ENCODE measurements around the gene GRK5.
"Not testable (repeated sequence)": the region's sequence is repeated elsewhere in the genome, so short reads cannot be mapped to it uniquely, and the experiment has no call there.

GRK5 gene

GRCh38 chr10:119238577-119238976 lies 31.2 kb downstream of the GRK5 start:
- Histone ChIP-seq H2AFZ (no peak overlapping the region), H3K4me2 (ENCODE audit: low read length) (no peak overlapping the region), H3K36me3 (ENCODE audit: control insufficient read depth, insufficient read depth, low read length) (no peaks in the 10 kb centered on the region), H3K4me1 (peaks cover 63% of the 10 kb centered on the region), H3K4me3 (ENCODE audit: low read depth, low read length) (no peak overlapping the region), H3K9me3 (ENCODE audit: control insufficient read depth, low read length) (no peaks in the 10 kb centered on the region), H3K27me3 (ENCODE audit: control insufficient read depth, insufficient read depth, low read length) (no peaks in the 10 kb centered on the region), H3K27ac (peak overlapping the region; percentile 66), H3K79me2 (peaks cover 74% of the 10 kb centered on the region), H3K9ac (no peak overlapping the region)
- TF ChIP-seq CTCF (IDR thresholded peaks at IDR 0.05) = no peak

GRCh38 chr10:119239015-119239414 lies 31.6 kb downstream of the GRK5 start:
- H3K4me1 ChIP-seq = peaks cover 58% of the 10 kb centered on the region

GRCh38 chr10:119239630-119240029 lies 32.3 kb downstream of the GRK5 start:
- H3K27me3 ChIP-seq (ENCODE audit: control insufficient read depth, insufficient read depth, low read length); H3K4me2 ChIP-seq (ENCODE audit: low read length); H3K4me3 ChIP-seq (ENCODE audit: low read depth, low read length); H3K9ac ChIP-seq; H3K27ac ChIP-seq; H2AFZ ChIP-seq; H3K36me3 ChIP-seq (ENCODE audit: control insufficient read depth, insufficient read depth, low read length); H3K9me3 ChIP-seq (ENCODE audit: control insufficient read depth, low read length): not testable (repeated sequence)
- Histone ChIP-seq H3K79me2 (peaks cover 77% of the 10 kb centered on the region), H3K4me1 (peaks cover 55% of the 10 kb centered on the region)

More at GRCh38 chr10:119239015-119239414, 31.6 kb downstream of the GRK5 start:
- not testable (repeated sequence) for H3K4me2 ChIP-seq (ENCODE audit: low read length); H3K9me3 ChIP-seq (ENCODE audit: control insufficient read depth, low read length); H3K27me3 ChIP-seq (ENCODE audit: control insufficient read depth, insufficient read depth, low read length); H2AFZ ChIP-seq; H3K27ac ChIP-seq; H3K9ac ChIP-seq; H3K36me3 ChIP-seq (ENCODE audit: control insufficient read depth, insufficient read depth, low read length); H3K4me3 ChIP-seq (ENCODE audit: low read depth, low read length)
- H3K79me2 ChIP-seq = peaks cover 74% of the 10 kb centered on the region

- H3K4me2 ChIP-seq (ENCODE audit: low read length) = peak overlapping the region; percentile 40
- H3K79me2 ChIP-seq = peaks cover 70% of the 10 kb centered on the region
- no peak overlapping the region for H2AFZ ChIP-seq
- no peak overlapping the region for H3K9ac ChIP-seq
- H3K36me3 ChIP-seq (ENCODE audit: control insufficient read depth, insufficient read depth, low read length) = no peaks in the 10 kb centered on the region
- H3K4me1 ChIP-seq = peaks cover 44% of the 10 kb centered on the region
- no peaks in the 10 kb centered on the region for H3K27me3 ChIP-seq (ENCODE audit: control insufficient read depth, insufficient read depth, low read length)
- TF ChIP-seq CTCF (IDR thresholded peaks at IDR 0.05) = no peak
- H3K4me3 ChIP-seq (ENCODE audit: low read depth, low read length) = peak overlapping the region; percentile 5
- H3K27ac ChIP-seq = peak overlapping the region; percentile 47
- H3K9me3 ChIP-seq (ENCODE audit: control insufficient read depth, low read length) = no peaks in the 10 kb centered on the region
Measured at GRCh38 chr10:119241066-119241465, 33.7 kb downstream of the GRK5 start.

- H3K36me3 ChIP-seq (ENCODE audit: control insufficient read depth, insufficient read depth, low read length) = no peaks in the 10 kb centered on the region
- no peak overlapping the region for H3K4me2 ChIP-seq (ENCODE audit: low read length)
- H3K27me3 ChIP-seq (ENCODE audit: control insufficient read depth, insufficient read depth, low read length) = no peaks in the 10 kb centered on the region
- no peak overlapping the region for H3K4me3 ChIP-seq (ENCODE audit: low read depth, low read length)
- no peak for TF ChIP-seq CTCF (IDR thresholded peaks at IDR 0.05)
- peaks cover 47% of the 10 kb centered on the region for H3K4me1 ChIP-seq
- H3K79me2 ChIP-seq = peaks cover 63% of the 10 kb centered on the region
- peak overlapping the region; percentile 47 for H3K27ac ChIP-seq
- no peaks in the 10 kb centered on the region for H3K9me3 ChIP-seq (ENCODE audit: control insufficient read depth, low read length)
- H3K9ac ChIP-seq = no peak overlapping the region
- H2AFZ ChIP-seq = no peak overlapping the region
Measured at GRCh38 chr10:119242186-119242585, 34.8 kb downstream of the GRK5 start.

GRCh38 chr10:119243488-119243887 lies 36.1 kb downstream of the GRK5 start:
- H3K4me2 ChIP-seq (ENCODE audit: low read length) = no peak overlapping the region
- no peaks in the 10 kb centered on the region for H3K9me3 ChIP-seq (ENCODE audit: control insufficient read depth, low read length)
- H3K4me1 ChIP-seq = peaks cover 39% of the 10 kb centered on the region
- H3K79me2 ChIP-seq = peaks cover 60% of the 10 kb centered on the region
- peak overlapping the region; percentile 2 for H3K27ac ChIP-seq
- no peak overlapping the region for H3K9ac ChIP-seq
- no peak overlapping the region for H3K4me3 ChIP-seq (ENCODE audit: low read depth, low read length)
- no peaks in the 10 kb centered on the region for H3K27me3 ChIP-seq (ENCODE audit: control insufficient read depth, insufficient read depth, low read length)
- TF ChIP-seq CTCF (IDR thresholded peaks at IDR 0.05) = no peak
- no peaks in the 10 kb centered on the region for H3K36me3 ChIP-seq (ENCODE audit: control insufficient read depth, insufficient read depth, low read length)
- no peak overlapping the region for H2AFZ ChIP-seq
